ENCODE data around the gene TRIOBP.

DNA sequence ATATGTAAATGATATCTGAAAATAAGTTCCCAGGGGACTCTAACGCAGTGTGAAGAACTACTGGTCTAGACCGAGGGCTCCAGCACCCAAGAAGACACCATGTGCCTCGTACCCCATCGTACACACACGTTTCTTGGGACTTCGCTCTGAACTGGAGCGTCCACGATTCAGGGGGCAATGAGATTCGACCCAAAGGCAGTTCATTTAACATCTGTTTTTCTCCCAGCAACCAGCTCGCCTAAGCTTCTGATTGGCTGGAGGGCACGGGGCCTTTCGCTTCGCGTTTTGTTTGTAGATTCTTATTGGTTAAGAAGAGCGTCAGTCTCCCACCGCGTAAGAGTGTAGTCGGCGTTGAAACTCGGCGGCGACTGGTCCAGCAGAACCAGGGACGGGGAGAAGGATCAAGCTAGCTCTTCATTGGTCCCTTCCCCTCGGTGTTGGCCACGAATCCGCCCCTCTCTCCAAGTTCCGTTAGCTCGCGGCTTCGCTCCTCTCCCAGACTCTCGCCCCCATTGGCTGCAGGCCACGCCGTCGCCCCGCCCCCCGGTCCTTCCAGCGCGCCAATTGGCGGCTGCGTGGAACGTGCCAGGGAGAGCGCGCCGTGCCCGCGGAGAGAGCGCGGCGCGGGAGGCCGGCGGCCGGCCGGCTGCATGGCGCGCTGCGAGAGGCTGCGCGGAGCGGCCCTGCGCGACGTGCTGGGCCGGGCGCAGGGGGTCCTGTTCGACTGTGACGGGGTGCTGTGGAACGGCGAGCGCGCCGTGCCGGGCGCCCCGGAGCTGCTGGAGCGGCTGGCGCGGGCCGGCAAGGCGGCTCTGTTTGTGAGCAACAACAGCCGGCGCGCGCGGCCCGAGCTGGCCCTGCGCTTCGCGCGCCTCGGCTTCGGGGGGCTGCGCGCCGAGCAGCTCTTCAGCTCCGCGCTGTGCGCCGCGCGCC, 38.4 kb upstream of the TRIOBP start, which contains the start of gene PDXP:
- TF ChIP-seq POLR2AphosphoS5 (IDR thresholded peaks at IDR 0.05; ENCODE audit: low read depth, low read length) = no peak
- no peak; the same call in 1 of the 2 replicates for TF ChIP-seq POLR2A (IDR thresholded peaks at IDR 0.05; ENCODE audit: low read depth, low read length)
- TF ChIP-seq PAX5 (IDR thresholded peaks at IDR 0.05; ENCODE audit: insufficient read depth, low read length, severe bottlenecking) = no peak
- TF ChIP-seq TAF1 (IDR thresholded peaks at IDR 0.05; ENCODE audit: low read depth, low read length) = no peak; the same call in 1 of the 2 replicates
